Lower leg skin (tissue), 3 donors: ENCODE data around the gene PML.

Experiments used
- POLR2A ChIP-seq, 2 donors: fragments of 450-650 bp; IDR thresholded peaks; one replicate each; pipeline ENCODE4 v1.6.1; 2016 to 2017; ENCODE audit warnings: antibody characterized with exemption in 2 of 2, mild to moderate bottlenecking in 1 of 2, moderate library complexity in 1 of 2
- TF ChIP-seq, protein P1 (sequence below), 3 donors: fragments of 450-650 bp; IDR thresholded peaks; one replicate each; pipeline ENCODE4 v1.5.1; 2016; ENCODE audit warnings: antibody characterized with exemption in 3 of 3, mild to moderate bottlenecking in 3 of 3, moderate library complexity in 2 of 3

DNA sequence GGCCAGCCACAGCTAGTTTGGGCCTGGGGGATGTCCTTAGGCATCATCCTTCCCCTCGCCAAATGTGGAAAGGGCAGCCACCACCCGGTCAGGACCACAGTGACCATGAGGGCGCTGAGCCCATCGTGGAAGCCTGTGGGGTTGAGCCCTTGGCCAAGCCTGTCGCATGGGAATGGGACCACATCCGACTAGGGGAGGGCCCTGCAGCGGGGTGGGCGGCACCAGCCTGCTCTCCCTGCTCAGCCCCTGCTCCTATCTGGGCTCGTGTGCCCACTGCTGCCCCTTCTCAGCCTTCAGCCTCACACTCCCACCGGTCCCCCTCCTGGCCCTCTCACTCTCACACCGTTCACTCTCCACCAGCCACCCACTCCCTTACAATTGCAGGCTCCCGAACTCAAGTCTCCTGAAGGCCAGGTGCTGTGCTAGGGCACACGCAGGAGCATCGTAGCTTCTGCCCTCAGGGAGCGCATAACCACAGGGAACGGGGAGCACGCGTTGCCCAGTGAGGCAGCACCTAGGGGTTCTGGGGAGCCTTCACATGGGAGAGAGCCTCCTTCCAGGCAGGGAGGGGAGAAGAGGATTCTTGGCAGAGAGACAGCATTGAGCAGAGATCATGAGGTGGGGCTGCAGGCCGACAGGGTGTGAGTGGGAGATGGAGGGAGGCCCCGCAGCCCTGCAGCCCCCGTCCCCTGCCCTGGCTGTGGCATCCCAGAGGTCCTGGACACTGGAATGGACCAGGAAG lies 42.2 kb upstream of the PML start:
- TF ChIP-seq, protein P1, sequence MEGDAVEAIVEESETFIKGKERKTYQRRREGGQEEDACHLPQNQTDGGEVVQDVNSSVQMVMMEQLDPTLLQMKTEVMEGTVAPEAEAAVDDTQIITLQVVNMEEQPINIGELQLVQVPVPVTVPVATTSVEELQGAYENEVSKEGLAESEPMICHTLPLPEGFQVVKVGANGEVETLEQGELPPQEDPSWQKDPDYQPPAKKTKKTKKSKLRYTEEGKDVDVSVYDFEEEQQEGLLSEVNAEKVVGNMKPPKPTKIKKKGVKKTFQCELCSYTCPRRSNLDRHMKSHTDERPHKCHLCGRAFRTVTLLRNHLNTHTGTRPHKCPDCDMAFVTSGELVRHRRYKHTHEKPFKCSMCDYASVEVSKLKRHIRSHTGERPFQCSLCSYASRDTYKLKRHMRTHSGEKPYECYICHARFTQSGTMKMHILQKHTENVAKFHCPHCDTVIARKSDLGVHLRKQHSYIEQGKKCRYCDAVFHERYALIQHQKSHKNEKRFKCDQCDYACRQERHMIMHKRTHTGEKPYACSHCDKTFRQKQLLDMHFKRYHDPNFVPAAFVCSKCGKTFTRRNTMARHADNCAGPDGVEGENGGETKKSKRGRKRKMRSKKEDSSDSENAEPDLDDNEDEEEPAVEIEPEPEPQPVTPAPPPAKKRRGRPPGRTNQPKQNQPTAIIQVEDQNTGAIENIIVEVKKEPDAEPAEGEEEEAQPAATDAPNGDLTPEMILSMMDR (IDR thresholded peaks at IDR 0.05), result no peak
- no peak for TF ChIP-seq POLR2A (IDR thresholded peaks at IDR 0.05)
